H1 (cell line): Measurements from ENCODE around the gene NADK. TPM values are rescaled to one million over a fixed set of nuclear protein-coding genes. Genes with fewer than 3 reads are reported as not detected.

Experiments used
- CTCF ChIA-PET: fragments of 300-600 bp; sonication (Branson Sonifier 250); formaldehyde crosslinking; loops from one replicate; lab custom pipeline; 2021; ENCODE audit not compliant: partially characterized antibody; lab: Charles Lee
- POLR2A ChIA-PET: fragments of 300-600 bp; sonication (Branson Sonifier 250); formaldehyde crosslinking; loops from one replicate; lab custom pipeline; 2021; ENCODE audit warnings: inconsistent platforms; ENCODE audit not compliant: partially characterized antibody; lab: Charles Lee
- DNase-seq, 2 experiments: peaks; one replicate each; pipeline versions ENCODE4 v3.0.0 to v3.0.0-alpha.2; 2010 to 2022; ENCODE audit warnings: low spot score in 2 of 2, low read depth in 1 of 2, mixed read lengths in 1 of 2
- FAIRE-seq: peaks from 2 replicates; lab custom pipeline; 2011; peaks lifted over from hg19 to GRCh38; lab: Jason Lieb, UNC
- H2AFZ ChIP-seq: 2 replicates; pipeline ENCODE4 v1.8.1; 2012; ENCODE audit warnings: low read length, inconsistent platforms
- H2AK5ac ChIP-seq: 2 replicates; pipeline ENCODE4 v1.6.1; 2013; ENCODE audit warnings: low read depth, low read length
- H2BK120ac ChIP-seq: replicated peaks from 2 replicates; pipeline ENCODE3; 2013; ENCODE audit warnings: low read depth, low read length, inconsistent platforms
- H2BK12ac ChIP-seq: 2 replicates; pipeline ENCODE4 v1.6.1; 2013; ENCODE audit warnings: low read depth, low read length
- H2BK15ac ChIP-seq: 2 replicates; pipeline ENCODE4 v1.6.1; 2013; ENCODE audit warnings: low read length
- H2BK20ac ChIP-seq: 2 replicates; pipeline ENCODE4 v1.6.1; 2013; ENCODE audit warnings: low read length
- H2BK5ac ChIP-seq: 2 replicates; pipeline ENCODE4 v1.6.1; 2013; ENCODE audit warnings: low read depth, low read length
- H3K14ac ChIP-seq: 2 replicates; pipeline ENCODE4 v1.6.1; 2013; ENCODE audit warnings: inconsistent platforms; ENCODE audit not compliant: insufficient read length
- H3K18ac ChIP-seq: 2 replicates; pipeline ENCODE4 v1.6.1; 2013; ENCODE audit warnings: low read length; ENCODE audit errors: extremely low read depth
- H3K23ac ChIP-seq: 2 replicates; pipeline ENCODE4 v1.6.1; 2013; ENCODE audit warnings: inconsistent platforms; ENCODE audit not compliant: insufficient read length
- H3K23me2 ChIP-seq: 2 replicates; pipeline ENCODE4 v1.6.1; 2013; ENCODE audit warnings: low read depth, low read length
- H3K27ac ChIP-seq: 2 replicates; pipeline ENCODE4 v1.6.1; 2011; ENCODE audit warnings: low read depth, low read length, inconsistent platforms
- H3K27me3 ChIP-seq, 4 experiments: replicated peaks in 1 of 4; 1 replicate in 1 of 4; 2 replicates in 3 of 4; pipeline versions ENCODE4 v1.6.1 to v1.8.1; 2011 to 2013; ENCODE audit warnings: low read length in 3 of 4, mild to moderate bottlenecking in 3 of 4, inconsistent platforms in 2 of 4, mixed read lengths in 2 of 4, moderate library complexity in 1 of 4; ENCODE audit not compliant: control insufficient read depth in 3 of 4, insufficient read depth in 3 of 4; ENCODE audit errors: extremely low read depth in 1 of 4
- H3K36me3 ChIP-seq, 4 experiments: 2 replicates each; pipeline versions ENCODE4 v1.6.1 to v1.8.1; 2011 to 2013; ENCODE audit warnings: mild to moderate bottlenecking in 4 of 4, low read length in 3 of 4, moderate library complexity in 2 of 4, control low read depth in 1 of 4, inconsistent platforms in 1 of 4; ENCODE audit not compliant: insufficient read depth in 4 of 4, control insufficient read depth in 2 of 4
- H3K4ac ChIP-seq: replicated peaks from 2 replicates; pipeline ENCODE3; 2013; ENCODE audit warnings: low read length, low read depth, mixed read lengths, inconsistent platforms; ENCODE audit not compliant: insufficient read length
- H3K4me1 ChIP-seq, 4 experiments: replicated peaks in 1 of 4; 1 replicate in 1 of 4; 2 replicates in 3 of 4; pipeline versions ENCODE4 v1.6.1 to v1.8.1; 2011 to 2013; ENCODE audit warnings: low read length in 3 of 4, inconsistent platforms in 2 of 4, mixed read lengths in 1 of 4; ENCODE audit not compliant: insufficient read depth in 4 of 4, control insufficient read depth in 3 of 4
- H3K4me2 ChIP-seq, 2 experiments: 2 replicates each; pipeline versions ENCODE4 v1.6.1 to v1.8.1; 2011 to 2013; ENCODE audit warnings: low read depth in 2 of 2, low read length in 2 of 2, control low read depth in 1 of 2, inconsistent platforms in 1 of 2, mild to moderate bottlenecking in 1 of 2; ENCODE audit not compliant: insufficient read depth in 1 of 2
- H3K4me3 ChIP-seq, 4 experiments: fragments of 200-600, 300-600 bp in 1 of 4; sonication (generic), shearing (Covaris generic), sonication (Bioruptor Twin) in 1 of 4; 2 replicates each; pipeline versions ENCODE4 v1.5.1 to v1.8.1; 2011 to 2016; ENCODE audit warnings: low read length in 4 of 4, low read depth in 3 of 4, control low read depth in 2 of 4, inconsistent platforms in 2 of 4, mild to moderate bottlenecking in 2 of 4, mixed read lengths in 1 of 4, moderate library complexity in 1 of 4; ENCODE audit not compliant: insufficient read depth in 2 of 4; ENCODE audit errors: extremely low read depth in 1 of 4
- H3K56ac ChIP-seq: replicated peaks from 2 replicates; pipeline ENCODE3; 2013; ENCODE audit warnings: low read depth, mild to moderate bottlenecking, mixed read lengths, low read length, inconsistent platforms; ENCODE audit not compliant: insufficient read length
- H3K79me1 ChIP-seq: 2 replicates; pipeline ENCODE4 v1.6.1; 2013; ENCODE audit warnings: low read depth, low read length, control low read depth
- H3K79me2 ChIP-seq, 2 experiments: 2 replicates each; pipeline versions ENCODE4 v1.6.1 to v1.8.1; 2012 to 2013; ENCODE audit warnings: low read length in 2 of 2, mild to moderate bottlenecking in 2 of 2, inconsistent platforms in 1 of 2; ENCODE audit not compliant: insufficient read depth in 2 of 2, control insufficient read depth in 1 of 2
- H3K9ac ChIP-seq, 4 experiments: replicated peaks in 1 of 4; 1 replicate in 1 of 4; 2 replicates in 3 of 4; pipeline versions ENCODE4 v1.6.1 to v1.8.1; 2011 to 2013; ENCODE audit warnings: low read depth in 3 of 4, low read length in 3 of 4, control low read depth in 2 of 4, mild to moderate bottlenecking in 2 of 4, moderate library complexity in 2 of 4, inconsistent platforms in 1 of 4; ENCODE audit errors: extremely low read depth in 1 of 4
- H3K9me3 ChIP-seq, 2 experiments: 2 replicates each; pipeline versions ENCODE4 v1.6.1 to v1.8.1; 2012 to 2013; ENCODE audit warnings: mild to moderate bottlenecking in 2 of 2, moderate library complexity in 2 of 2, control low read depth in 1 of 2, inconsistent platforms in 1 of 2, low read depth in 1 of 2, low read length in 1 of 2, mixed read lengths in 1 of 2; ENCODE audit not compliant: insufficient read depth in 2 of 2
- H4K20me1 ChIP-seq, 2 experiments: replicated peaks in 1 of 2; 2 replicates each; pipeline versions ENCODE3 to v1.8.1; 2011 to 2013; ENCODE audit warnings: inconsistent platforms in 2 of 2, low read length in 2 of 2, mild to moderate bottlenecking in 1 of 2; ENCODE audit not compliant: insufficient read depth in 2 of 2, control insufficient read depth in 1 of 2
- H4K5ac ChIP-seq: 2 replicates; pipeline ENCODE4 v1.6.1; 2013; ENCODE audit warnings: low read length, low read depth, mixed read lengths, inconsistent platforms; ENCODE audit not compliant: insufficient read length
- H4K8ac ChIP-seq: 2 replicates; pipeline ENCODE4 v1.8.0; 2013; ENCODE audit warnings: mild to moderate bottlenecking, moderate library complexity, low read length, inconsistent platforms; ENCODE audit not compliant: insufficient read depth; ENCODE audit errors: extremely low read depth
- H4K91ac ChIP-seq: replicated peaks from 2 replicates; pipeline ENCODE3; 2013; ENCODE audit warnings: low read length, mixed read lengths, inconsistent platforms; ENCODE audit not compliant: insufficient read length
- EGR1 ChIP-seq: IDR thresholded peaks from 2 replicates; pipeline ENCODE4 v1.6.1; 2011; ENCODE audit warnings: low read depth, low read length, borderline replicate concordance
- EP300 ChIP-seq, 2 experiments: IDR thresholded peaks; 1 replicate in 1 of 2; 2 replicates in 1 of 2; pipeline ENCODE4 v1.6.1; 2011 to 2012; ENCODE audit warnings: low read depth in 2 of 2, low read length in 2 of 2, mild to moderate bottlenecking in 2 of 2, borderline replicate concordance in 1 of 2, inconsistent platforms in 1 of 2, moderate library complexity in 1 of 2
- FOSL1 ChIP-seq: IDR thresholded peaks from 2 replicates; pipeline ENCODE4 v1.6.1; 2011; ENCODE audit warnings: mild to moderate bottlenecking, low read depth, low read length, moderate library complexity; ENCODE audit not compliant: insufficient read depth
- GABPA ChIP-seq: IDR thresholded peaks from 2 replicates; pipeline ENCODE4 v1.6.1; 2011; ENCODE audit warnings: mild to moderate bottlenecking, low read length, moderate library complexity, borderline replicate concordance; ENCODE audit not compliant: insufficient read depth
- KDM4A ChIP-seq: IDR thresholded peaks from one replicate; pipeline ENCODE4 v1.7.1; 2012; ENCODE audit warnings: low read depth, mild to moderate bottlenecking, moderate library complexity, low read length, inconsistent platforms; ENCODE audit not compliant: severe bottlenecking
- RFX5 ChIP-seq: IDR thresholded peaks from 2 replicates; pipeline ENCODE4 v1.6.1; 2011; ENCODE audit warnings: low read depth, low read length, improper control_type of control experiment, borderline replicate concordance
- RXRA ChIP-seq: IDR thresholded peaks from 2 replicates; pipeline ENCODE4 v1.6.1; 2011; ENCODE audit warnings: low read depth, mild to moderate bottlenecking, low read length, moderate library complexity; ENCODE audit not compliant: insufficient read depth
- SIN3A ChIP-seq, 2 experiments: IDR thresholded peaks in 1 of 2; conservative IDR thresholded peaks in 1 of 2; 2 replicates each; pipeline ENCODE4 v1.6.1; 2011 to 2012; ENCODE audit warnings: low read length in 2 of 2, improper control_type of control experiment in 1 of 2, low read depth in 1 of 2, mild to moderate bottlenecking in 1 of 2
- SP2 ChIP-seq: IDR thresholded peaks from 2 replicates; pipeline ENCODE4 v1.6.1; 2012; ENCODE audit warnings: mild to moderate bottlenecking, low read length, inconsistent platforms
- ZNF274 ChIP-seq: IDR thresholded peaks from 2 replicates; pipeline ENCODE4 v1.7.0; 2012; ENCODE audit warnings: low read length, borderline replicate concordance; ENCODE audit errors: extremely low read depth
- WGBS, 2 experiments: shearing (Covaris generic) in 1 of 2; methylation state at CpG; one replicate each; pipeline versions ENCODE4 v1.1.6 to v1.1.7; 2013 to 2015; ENCODE audit warnings: low lambda C conversion rate in 2 of 2, mixed read lengths in 2 of 2, inconsistent platforms in 1 of 2, low coverage in 1 of 2, missing lambda C conversion rate in 1 of 2; ENCODE audit not compliant: insufficient replicate concordance in 2 of 2, insufficient coverage in 1 of 2, insufficient read length in 1 of 2; ENCODE audit errors: extremely low coverage in 1 of 2, missing lambda C conversion rate in 1 of 2; 5-methylcytosine and 5-hydroxymethylcytosine counted together
- polyA plus RNA-seq, 7 experiments: library from polyadenylated mRNA; depleted of rRNA in 3 of 7; stranded (reverse) in 5 of 7; unstranded in 2 of 7; fragments of >200 nt in 5 of 7; fragments of 200-250 nt in 2 of 7; gene quantifications; 1 replicate in 5 of 7; 2 replicates in 1 of 7; 4 replicates in 1 of 7; pipeline versions ENCODE4 v1.2.1 to v1.2.3, GENCODE V29; 2011 to 2013; ENCODE audit warnings: missing spikeins in 2 of 7, mixed read lengths in 2 of 7
- total RNA-seq: library from RNA; stranded (reverse); fragmentation: NEBNext Ultra II Directional; extraction: Animal tissue kit (Norgen Biotek cat#: 25700); gene quantifications from 2 replicates; pipeline ENCODE4 v1.2.1, GENCODE V29; 2021

NADK gene
- total and polyA plus RNA-seq, 2 of the 8 experiments (the other 6 are each of a cell fraction or from before 2014, with no cell fraction given) = 78.0 to 89.7 TPM

GRCh38 chr1:1781526-1781903, 3.2 kb upstream of the NADK start:
- CTCF ChIA-PET = interaction anchor here (1.4 to 1.5 kb wide), 2 partner anchors 14 to 125 kb away, joined by 6 to 9 read pairs; no protein-coding TSS in a partner anchor
- no peak overlapping the region for H2AFZ ChIP-seq
- peak overlapping the region; percentile 98 for H4K91ac ChIP-seq
- peaks cover 14% of the 10 kb centered on the region for H3K23me2 ChIP-seq
- DNase-seq (no peak), FAIRE-seq (no peak)
- no peaks in the 10 kb centered on the region for H3K27me3 ChIP-seq
- H2BK15ac ChIP-seq = peak overlapping the region; percentile 20; the same call in 1 of the 2 replicates
- peak overlapping the region; percentile 92 for H3K4ac ChIP-seq
- H2BK5ac ChIP-seq = peak overlapping the region; percentile 98
- peak overlapping the region in 1 of 2 experiments; percentile 95; a peak in 3 of 4 replicates for H3K4me2 ChIP-seq
- peaks cover 6 to 8% of the 10 kb centered on the region in 2 experiments for H4K20me1 ChIP-seq
- H3K9ac ChIP-seq = no peak overlapping the region
- POLR2A ChIA-PET = interaction anchor here (1.3 to 1.8 kb wide), 5 partner anchors 8 to 135 kb away, joined by 3 to 8 read pairs (median 4); no protein-coding TSS in a partner anchor
- no peak overlapping the region for H3K27ac ChIP-seq
- peaks cover 6 to 17% (median 9%) of the 10 kb centered on the region in 4 experiments; a peak in 6 of 8 replicates for H3K36me3 ChIP-seq
- H3K4me1 ChIP-seq = peaks cover 3 to 45% (median 31%) of the 10 kb centered on the region in 4 experiments
- no peak overlapping the region for H4K5ac ChIP-seq
- H4K8ac ChIP-seq = no peak overlapping the region
- no peak overlapping the region for H3K14ac ChIP-seq
- peak overlapping the region; percentile 71 for H2BK120ac ChIP-seq
- H3K23ac ChIP-seq = no peak overlapping the region
- peak overlapping the region; percentile 89; the same call in 1 of the 2 replicates for H2BK20ac ChIP-seq
- peaks cover 8% of the 10 kb centered on the region; the same call in 1 of the 2 replicates for H3K79me1 ChIP-seq
- peaks cover 5 to 15% of the 10 kb centered on the region in 2 experiments; a peak in 3 of 4 replicates for H3K79me2 ChIP-seq
- H3K56ac ChIP-seq = no peak overlapping the region
- H2AK5ac ChIP-seq = 0 out of 2 replicates have a peak overlapping the region, but pooled peaks have one; percentile 95
- peak overlapping the region; percentile 98; the same call in 1 of the 2 replicates for H2BK12ac ChIP-seq
- H3K18ac ChIP-seq = peak overlapping the region; percentile 99
- 91% methylated on average over 7 of the region's 7 CpGs; no CpG with 5 or more reads in 1 of the 2 experiments for WGBS, 2 experiments
- no peaks in the 10 kb centered on the region for H3K9me3 ChIP-seq
- H3K4me3 ChIP-seq = 0 out of 8 replicates have a peak overlapping the region, but pooled peaks of 1 of the 4 experiments have one; percentile 54
- no peak for TF ChIP-seq GABPA
- TF ChIP-seq FOSL1 = no peak
- no peak for TF ChIP-seq RXRA
- no peak for TF ChIP-seq EGR1
- no peak for TF ChIP-seq SP2
- TF ChIP-seq KDM4A = no peak
- TF ChIP-seq EP300 (IDR thresholded peaks at IDR 0.05; ENCODE audit: borderline replicate concordance in 1 of 2, low read depth in 2 of 2, low read length in 2 of 2) = no peak
- TF ChIP-seq ZNF274 = no peak
- TF ChIP-seq SIN3A (conservative IDR thresholded peaks at IDR 0.05 in 1 of 2, IDR thresholded peaks at IDR 0.05 in 1 of 2; ENCODE audit: low read depth in 1 of 2, low read length in 2 of 2) = no peak
- no peak for TF ChIP-seq RFX5
